IPS-18c (cell line): Measurements from ENCODE around the gene ROBO1.
A peak's percentile ranks its signal among the peaks of the same experiment; 100 is the strongest.
"Not testable (repeated sequence)": the region's sequence is repeated elsewhere in the genome, so short reads cannot be mapped to it uniquely, and the experiment has no call there.

ENCODE experiments used
- H3K4me3 ChIP-seq: 2 replicates; pipeline ENCODE4 v1.7.0; 2013; ENCODE audit warnings: low read depth, mild to moderate bottlenecking, low read length, moderate library complexity; ENCODE audit not compliant: insufficient read depth
- H3K9me3 ChIP-seq: one replicate; pipeline ENCODE4 v1.6.1; 2013; ENCODE audit warnings: mild to moderate bottlenecking, low read length, moderate library complexity; ENCODE audit not compliant: control insufficient read depth, insufficient read depth

The ROBO1 gene

GRCh38 chr3:79767905-79768267 is at the start of gene ROBO1:
TSS of gene ROBO1 (minus strand) at chr3:79767998.
- Histone ChIP-seq H3K9me3 (no peaks in the 10 kb centered on the region), H3K4me3 (peak within 1 kb of the TSS; percentile 56)

GRCh38 chr3:79817224-79817623 is 49.4 kb upstream of the ROBO1 start:
- no peak overlapping the region for H3K4me3 ChIP-seq
- peaks cover 4% of the 10 kb centered on the region for H3K9me3 ChIP-seq

- Histone ChIP-seq H3K4me3 (no peak overlapping the region), H3K9me3 (peaks cover 4% of the 10 kb centered on the region)
Measured at GRCh38 chr3:79815478-79815877, 47.7 kb upstream of the ROBO1 start.

- H3K9me3 ChIP-seq = no peaks in the 10 kb centered on the region
- no peak overlapping the region for H3K4me3 ChIP-seq
Measured at GRCh38 chr3:79810581-79810980, 42.8 kb upstream of the ROBO1 start.

- Histone ChIP-seq H3K9me3 (no peaks in the 10 kb centered on the region), H3K4me3 (no peak overlapping the region)
Measured at GRCh38 chr3:79810092-79810491, 42.3 kb upstream of the ROBO1 start.

GRCh38 chr3:79809106-79809505 is 41.3 kb upstream of the ROBO1 start:
- no peaks in the 10 kb centered on the region for H3K9me3 ChIP-seq
- H3K4me3 ChIP-seq = no peak overlapping the region

GRCh38 chr3:79808515-79808914 is 40.7 kb upstream of the ROBO1 start:
- no peaks in the 10 kb centered on the region for H3K9me3 ChIP-seq
- H3K4me3 ChIP-seq = no peak overlapping the region

GRCh38 chr3:79790177-79790576 is 22.4 kb upstream of the ROBO1 start:
- not testable (repeated sequence) for H3K9me3 ChIP-seq, H3K4me3 ChIP-seq

GRCh38 chr3:79773291-79773690 is 5.5 kb upstream of the ROBO1 start:
- Histone ChIP-seq H3K4me3 (no peak overlapping the region), H3K9me3 (no peaks in the 10 kb centered on the region)

GRCh38 chr3:79769229-79769628 is 1.4 kb upstream of the ROBO1 start:
- no peaks in the 10 kb centered on the region for H3K9me3 ChIP-seq
- H3K4me3 ChIP-seq = no peak overlapping the region

GRCh38 chr3:79767194-79767904 is 449 bp downstream of the ROBO1 start:
- Histone ChIP-seq H3K4me3 (peak overlapping the region; percentile 56), H3K9me3 (no peaks in the 10 kb centered on the region)

- Histone ChIP-seq H3K4me3 (peak overlapping the region; percentile 56), H3K9me3 (no peaks in the 10 kb centered on the region)
Measured at GRCh38 chr3:79766496-79767193, 1.2 kb downstream of the ROBO1 start.

- Histone ChIP-seq H3K9me3 (no peaks in the 10 kb centered on the region), H3K4me3 (peak overlapping the region; percentile 56)
Measured at GRCh38 chr3:79765911-79766310, 1.9 kb downstream of the ROBO1 start.

- H3K9me3 ChIP-seq = no peaks in the 10 kb centered on the region
- no peak overlapping the region for H3K4me3 ChIP-seq
Measured at GRCh38 chr3:79761441-79761840, 6.4 kb downstream of the ROBO1 start.

- H3K9me3 ChIP-seq = no peaks in the 10 kb centered on the region
- H3K4me3 ChIP-seq = no peak overlapping the region
Measured at GRCh38 chr3:79751703-79752102, 16.1 kb downstream of the ROBO1 start.

GRCh38 chr3:79737530-79737929 is 30.3 kb downstream of the ROBO1 start:
- H3K4me3 ChIP-seq = no peak overlapping the region

GRCh38 chr3:79729096-79729495 is 38.7 kb downstream of the ROBO1 start:
- no peak overlapping the region for H3K4me3 ChIP-seq
- H3K9me3 ChIP-seq = no peaks in the 10 kb centered on the region

More at GRCh38 chr3:79737530-79737929, 30.3 kb downstream of the ROBO1 start:
- H3K9me3 ChIP-seq = no peaks in the 10 kb centered on the region

GRCh38 chr3:79726786-79727185 is 41.0 kb downstream of the ROBO1 start:
- H3K9me3 ChIP-seq = no peaks in the 10 kb centered on the region
- H3K4me3 ChIP-seq = no peak overlapping the region
